ENCODE results near the gene FSCN2.

Gene FSCN2

GRCh38 chr17:81542431-81543338 is 14.5 kb downstream of the FSCN2 start:
- no peak for DNase-seq

GRCh38 chr17:81543339-81543675 is 15.1 kb downstream of the FSCN2 start:
- no peak for DNase-seq

DNA sequence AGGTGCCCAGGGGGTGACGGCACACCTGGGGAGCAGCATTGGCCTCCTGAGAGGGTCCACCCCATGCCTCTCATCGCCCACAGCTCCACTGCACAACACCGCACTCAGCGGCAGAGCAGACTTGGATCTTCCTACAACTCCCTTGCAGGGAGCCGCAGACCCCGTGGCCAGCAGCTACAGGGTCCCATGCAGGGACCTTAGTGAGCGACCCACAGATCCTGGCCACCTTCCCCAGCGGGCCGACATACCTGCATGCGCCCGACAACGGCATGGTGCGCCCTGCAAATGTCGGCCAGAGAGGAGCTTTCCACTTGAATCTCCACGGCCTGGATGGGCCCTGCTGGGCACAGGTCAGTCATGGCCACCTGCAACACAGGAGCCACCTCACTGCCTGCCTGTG is 15.6 kb downstream of the FSCN2 start:
- DNase-seq: no peak

GRCh38 chr17:81544281-81544974 is 16.3 kb downstream of the FSCN2 start:
- DNase-seq: no peak

- DNase-seq: no peak
Observed at GRCh38 chr17:81545160-81545949, 17.2 kb downstream of the FSCN2 start.

GRCh38 chr17:81546906-81547613 is 18.9 kb downstream of the FSCN2 start:
- DNase-seq: no peak

GRCh38 chr17:81547614-81547982 is 19.4 kb downstream of the FSCN2 start:
- no peak for DNase-seq

DNA sequence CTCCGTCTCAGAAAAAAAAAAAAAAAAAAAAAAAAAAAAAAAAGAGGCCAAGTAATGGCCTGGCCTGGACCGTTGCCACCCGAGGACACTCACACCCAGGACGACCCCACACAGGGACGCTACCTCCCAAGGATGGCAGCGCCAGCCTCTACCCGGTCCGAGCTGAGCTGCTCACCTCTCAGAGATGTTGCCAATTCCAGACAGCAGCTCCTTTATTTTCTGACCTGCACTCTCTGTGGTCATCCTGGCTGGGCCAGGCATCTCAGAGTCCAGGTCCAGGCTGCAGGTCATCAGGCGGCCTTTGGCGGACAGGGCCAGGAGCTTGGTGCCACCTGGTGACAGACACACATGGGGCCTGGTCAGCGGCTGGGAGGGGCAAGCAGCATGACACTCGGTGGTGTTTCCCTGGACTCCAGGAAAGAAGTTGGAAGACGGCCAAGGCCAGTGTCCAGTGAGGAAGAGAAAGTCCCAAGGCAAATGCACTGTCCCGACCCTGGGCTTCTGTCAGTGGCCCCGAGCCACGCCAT is 20.9 kb downstream of the FSCN2 start:
- no peak for DNase-seq

DNA sequence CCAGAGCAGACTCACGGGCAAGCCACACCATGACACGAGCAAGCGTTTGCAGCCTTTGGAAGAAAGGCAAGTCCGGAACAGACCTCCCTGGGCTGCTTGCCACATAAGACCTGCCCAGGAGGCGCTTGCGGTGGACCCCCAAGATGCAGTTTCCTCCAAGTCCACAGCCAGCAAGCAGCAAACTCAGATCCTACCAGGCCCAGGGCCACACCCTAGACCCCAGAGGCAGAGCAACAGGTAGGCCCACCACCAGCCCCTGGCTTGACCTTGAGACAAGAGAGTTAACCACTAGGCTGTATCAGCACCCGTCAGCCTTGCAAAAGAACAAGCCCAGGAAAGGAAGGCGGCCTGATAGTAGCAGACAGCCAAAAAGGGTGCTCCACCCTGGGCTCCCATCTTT is 21.6 kb downstream of the FSCN2 start:
- no peak for DNase-seq

DNA sequence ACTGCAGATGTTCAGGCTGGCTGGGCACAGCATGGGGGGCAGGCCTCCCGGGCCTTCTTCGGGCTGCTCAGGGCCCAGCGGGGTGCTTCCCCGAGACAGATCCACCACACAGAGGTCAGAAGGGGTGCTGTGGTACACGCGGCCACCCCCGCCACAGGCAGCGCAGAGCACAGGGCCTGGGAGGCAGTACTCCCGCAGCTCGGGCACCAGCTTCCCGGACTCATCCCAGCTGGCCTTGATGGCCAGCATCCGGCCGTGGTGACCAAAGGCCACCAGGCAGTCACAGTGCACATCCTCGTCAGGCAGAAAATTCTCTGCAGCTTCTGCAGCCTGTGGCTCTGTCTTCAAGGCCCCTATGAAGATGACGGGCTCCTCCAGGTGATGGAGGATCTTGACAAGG is 22.1 kb downstream of the FSCN2 start:
- no peak for DNase-seq

DNA sequence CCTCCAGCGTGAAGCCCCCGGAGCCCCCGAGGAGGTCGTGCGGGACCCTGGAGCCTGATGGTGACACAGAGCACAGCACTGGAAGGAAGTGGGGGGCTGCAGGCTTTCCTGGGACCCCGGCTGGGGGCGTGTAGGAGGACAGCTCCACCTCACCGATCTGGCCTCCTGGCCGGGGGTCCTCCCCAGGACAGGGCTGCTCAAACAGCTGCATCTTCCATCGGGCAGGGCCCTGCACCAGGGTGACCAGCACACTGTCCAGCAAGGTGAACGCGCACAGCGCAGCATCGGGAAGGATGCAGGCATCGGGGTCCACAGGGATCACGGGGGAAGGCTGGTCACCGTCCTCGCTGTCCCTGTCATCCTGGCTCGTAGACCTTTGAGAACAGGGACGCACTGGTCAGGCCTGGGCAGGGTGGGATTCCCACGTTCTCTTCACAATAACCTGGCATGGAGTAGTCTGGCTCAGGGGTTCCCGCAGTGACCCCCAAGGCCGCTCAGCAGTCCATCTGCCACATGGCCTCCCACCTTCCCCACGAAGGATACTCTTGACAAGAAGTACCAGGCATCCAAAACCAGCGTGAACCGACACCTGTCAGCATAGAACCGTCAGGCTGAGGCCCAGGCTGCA is 22.8 kb downstream of the FSCN2 start:
- no peak for DNase-seq

DNA sequence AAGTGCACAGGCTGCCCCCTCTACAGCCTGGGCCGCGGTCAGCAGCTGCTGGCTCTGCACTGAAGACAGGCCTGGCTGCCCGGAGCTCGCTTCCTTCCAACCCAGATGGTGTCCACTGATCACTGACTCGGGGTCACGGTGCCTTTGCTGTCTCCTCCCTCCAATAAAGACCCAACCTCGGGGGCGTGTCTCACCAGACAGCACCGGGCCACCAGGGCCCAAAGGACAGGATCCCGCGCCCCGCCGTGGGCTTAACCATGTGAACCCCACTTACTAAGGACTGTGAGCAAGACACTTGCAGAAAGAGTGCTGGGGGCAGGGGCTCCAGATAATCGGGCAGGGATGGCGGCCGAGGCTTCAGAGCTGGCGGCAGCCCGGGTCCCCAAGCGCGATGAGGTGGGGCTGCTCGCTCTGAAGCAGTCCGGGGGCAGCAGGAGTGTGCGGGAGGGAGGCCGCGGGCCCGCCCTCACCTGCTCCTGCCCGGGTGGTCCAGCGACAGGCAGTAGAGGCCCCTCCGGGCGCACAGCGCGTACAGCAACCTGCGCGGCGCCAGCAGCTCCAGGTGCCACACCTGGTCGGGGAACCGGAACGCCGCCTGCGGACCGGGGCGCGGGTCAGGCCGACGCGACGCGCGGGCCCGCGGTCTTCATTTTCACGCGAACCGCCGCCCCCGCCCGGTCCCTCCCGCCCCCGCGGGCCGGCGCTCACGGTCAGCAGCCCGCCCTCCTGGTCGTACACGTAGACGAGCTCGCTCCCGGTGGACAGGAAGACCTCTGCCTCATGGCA is 23.5 kb downstream of the FSCN2 start:
- DNase-seq: no peak

GRCh38 chr17:81552244-81553017 is 24.3 kb downstream of the FSCN2 start, which contains the start of gene FAAP100:
Gene FAAP100 (minus strand): TSS chr17:81552353. CDS start chr17:81552330, 23 bp downstream.
- DNase-seq: peak; percentile 87 to 92

- peak; percentile 89 to 94 for DNase-seq
Observed at GRCh38 chr17:81553018-81553615, 24.9 kb downstream of the FSCN2 start.

GRCh38 chr17:81553616-81554181 is 25.5 kb downstream of the FSCN2 start:
- peak in 1 of 2 experiments; percentile 67 for DNase-seq

GRCh38 chr17:81556175-81556691 is 28.1 kb downstream of the FSCN2 start:
- no peak for DNase-seq

DNA sequence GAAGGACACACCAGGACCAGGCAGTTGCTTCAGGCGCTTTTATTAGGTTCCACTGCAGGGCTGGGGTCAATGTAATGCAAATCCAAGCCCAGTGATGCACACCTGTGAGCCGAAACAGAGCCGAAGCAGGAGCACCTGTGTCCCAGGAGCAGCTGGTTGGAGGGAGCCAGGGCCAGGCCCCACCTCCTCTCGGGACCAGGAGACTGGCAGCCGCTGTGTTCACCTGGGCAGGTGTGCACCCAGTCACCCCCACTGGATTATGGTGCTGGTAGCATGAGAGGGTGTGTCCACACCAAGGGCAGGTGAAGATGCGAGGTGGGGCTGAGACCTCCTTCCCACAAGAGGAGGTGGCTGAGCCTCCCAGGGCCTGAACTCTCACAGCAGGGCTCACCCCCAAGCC is 28.7 kb downstream of the FSCN2 start:
- no peak for DNase-seq

DNA sequence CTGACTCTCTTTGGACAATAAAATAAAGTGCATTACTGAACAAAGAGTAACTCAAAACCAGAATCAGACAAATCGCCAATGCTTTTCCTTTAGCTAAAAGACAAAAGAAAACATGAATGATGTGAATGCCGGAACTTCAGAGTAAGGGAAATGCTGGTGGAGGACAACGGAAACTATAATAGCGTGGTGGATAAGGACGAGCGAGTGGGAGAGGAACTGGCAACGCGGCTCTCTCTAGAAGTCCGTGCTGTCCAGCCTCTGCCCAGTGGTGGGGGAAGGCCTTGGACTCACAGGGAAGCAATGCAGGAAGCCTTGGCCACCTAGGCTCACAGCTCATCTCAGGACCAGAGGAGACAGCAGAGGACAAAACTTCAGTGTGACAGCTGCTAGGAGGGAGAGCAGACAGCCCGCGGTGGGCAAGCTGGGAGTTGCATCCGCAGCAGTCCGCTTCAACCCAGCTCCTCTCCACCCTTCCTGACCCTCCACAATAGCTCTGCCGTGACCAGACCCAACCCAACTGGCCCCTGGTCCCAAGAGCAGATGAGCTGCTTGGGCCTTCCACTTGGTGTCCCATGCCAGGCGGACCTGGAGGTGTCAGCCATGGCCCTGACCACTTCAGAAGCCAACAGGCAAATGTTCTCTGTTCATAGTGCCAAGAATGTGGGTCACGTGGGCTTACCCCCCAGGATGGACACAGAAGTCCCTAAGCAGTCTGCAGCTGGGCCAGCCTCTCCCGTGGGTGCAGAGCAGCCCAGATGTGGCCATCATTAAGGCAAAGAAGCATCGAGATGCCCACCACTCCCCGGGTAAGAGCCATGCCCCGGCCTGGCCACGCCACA is 29.3 kb downstream of the FSCN2 start:
- DNase-seq: no peak
